Ovary (tissue), 3 donors: Measurements from ENCODE around the gene TMC6.

ENCODE experiments used
- EP300 ChIP-seq: sonication (generic); formaldehyde crosslinking; IDR thresholded peaks from one replicate; pipeline ENCODE4 v1.6.1; 2017; ENCODE audit warnings: antibody characterized with exemption
- TF ChIP-seq, protein P1 (sequence below), 3 donors: fragments of 450-650 bp in 2 of 3; fragments of 200-600 bp in 1 of 3; IDR thresholded peaks; one replicate each; pipeline versions ENCODE4 v1.5.1 to v1.8.0; 2016 to 2022; ENCODE audit warnings: antibody characterized with exemption in 3 of 3, mild to moderate bottlenecking in 1 of 3
- donor health status: DM: no; HTN: no; CAD: no.

- TF ChIP-seq, protein P1, sequence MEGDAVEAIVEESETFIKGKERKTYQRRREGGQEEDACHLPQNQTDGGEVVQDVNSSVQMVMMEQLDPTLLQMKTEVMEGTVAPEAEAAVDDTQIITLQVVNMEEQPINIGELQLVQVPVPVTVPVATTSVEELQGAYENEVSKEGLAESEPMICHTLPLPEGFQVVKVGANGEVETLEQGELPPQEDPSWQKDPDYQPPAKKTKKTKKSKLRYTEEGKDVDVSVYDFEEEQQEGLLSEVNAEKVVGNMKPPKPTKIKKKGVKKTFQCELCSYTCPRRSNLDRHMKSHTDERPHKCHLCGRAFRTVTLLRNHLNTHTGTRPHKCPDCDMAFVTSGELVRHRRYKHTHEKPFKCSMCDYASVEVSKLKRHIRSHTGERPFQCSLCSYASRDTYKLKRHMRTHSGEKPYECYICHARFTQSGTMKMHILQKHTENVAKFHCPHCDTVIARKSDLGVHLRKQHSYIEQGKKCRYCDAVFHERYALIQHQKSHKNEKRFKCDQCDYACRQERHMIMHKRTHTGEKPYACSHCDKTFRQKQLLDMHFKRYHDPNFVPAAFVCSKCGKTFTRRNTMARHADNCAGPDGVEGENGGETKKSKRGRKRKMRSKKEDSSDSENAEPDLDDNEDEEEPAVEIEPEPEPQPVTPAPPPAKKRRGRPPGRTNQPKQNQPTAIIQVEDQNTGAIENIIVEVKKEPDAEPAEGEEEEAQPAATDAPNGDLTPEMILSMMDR (IDR thresholded peaks at IDR 0.05): no peak
- TF ChIP-seq EP300: no peak
These were observed 27.4 kb downstream of the TMC6 start for GRCh38 chr17:78101112-78101511.
